GM21717 (cell line): ENCODE measurements around the gene FAM3D.
"Not testable (repeated sequence)": the region's sequence is repeated elsewhere in the genome, so short reads cannot be mapped to it uniquely, and the experiment has no call there.

Experiments used
- ATAC-seq: cut with Tn5 transposase; IDR thresholded peaks from one replicate; pipeline ENCODE4 v1.9.1; 2021; ENCODE audit warnings: mild to moderate bottlenecking, moderate library complexity; ENCODE audit not compliant: unreplicated experiment

The FAM3D gene

GRCh38 chr3:58666683-58667082, at the start of gene FAM3D:
Gene FAM3D (minus strand): TSS chr3:58666774. CDS start chr3:58655563, 11,211 bp downstream.
- no peak for ATAC-seq

- no peak for ATAC-seq
Observed at GRCh38 chr3:58713715-58714401, 47.3 kb upstream of the FAM3D start.

- ATAC-seq, result no peak
Observed at GRCh38 chr3:58711871-58712270, 45.3 kb upstream of the FAM3D start.

GRCh38 chr3:58708983-58709382, 42.4 kb upstream of the FAM3D start:
- not testable (repeated sequence) for ATAC-seq

GRCh38 chr3:58708116-58708791, 41.7 kb upstream of the FAM3D start:
- no peak for ATAC-seq

- no peak for ATAC-seq
Observed at GRCh38 chr3:58707390-58707930, 40.9 kb upstream of the FAM3D start.

GRCh38 chr3:58706395-58707167, 40.0 kb upstream of the FAM3D start:
- ATAC-seq, result no peak

GRCh38 chr3:58704745-58705144, 38.2 kb upstream of the FAM3D start:
- no peak for ATAC-seq

- ATAC-seq, result not testable (repeated sequence)
Observed at GRCh38 chr3:58704304-58704703, 37.7 kb upstream of the FAM3D start.

GRCh38 chr3:58698246-58698645, 31.7 kb upstream of the FAM3D start:
- no peak for ATAC-seq

- ATAC-seq, result peak; percentile 65
Observed at GRCh38 chr3:58697561-58697960, 31.0 kb upstream of the FAM3D start.

GRCh38 chr3:58696813-58697212, 30.2 kb upstream of the FAM3D start:
- not testable (repeated sequence) for ATAC-seq

GRCh38 chr3:58696093-58696492, 29.5 kb upstream of the FAM3D start:
- no peak for ATAC-seq

- not testable (repeated sequence) for ATAC-seq
Observed at GRCh38 chr3:58695284-58695683, 28.7 kb upstream of the FAM3D start.

GRCh38 chr3:58693940-58694850, 27.6 kb upstream of the FAM3D start:
- ATAC-seq, result no peak

- ATAC-seq, result no peak
Observed at GRCh38 chr3:58692484-58692883, 25.9 kb upstream of the FAM3D start.

GRCh38 chr3:58691997-58692396, 25.4 kb upstream of the FAM3D start:
- ATAC-seq, result no peak

- ATAC-seq, result no peak
Observed at GRCh38 chr3:58690490-58690889, 23.9 kb upstream of the FAM3D start.

GRCh38 chr3:58688574-58688973, 22.0 kb upstream of the FAM3D start:
- no peak for ATAC-seq

GRCh38 chr3:58686847-58687246, 20.3 kb upstream of the FAM3D start:
- no peak for ATAC-seq
